ENCODE results near the gene ANKS1A.

The ANKS1A gene

GRCh38 chr6:35036828-35037663, 148.0 kb downstream of the ANKS1A start:
- no peaks in the 10 kb centered on the region for H3F3A ChIP-seq (ENCODE audit: low read depth)
- H3K4me1 ChIP-seq (ENCODE audit: insufficient read depth, low read length, poor library complexity, severe bottlenecking) = peaks cover 45% of the 10 kb centered on the region
- H3K79me2 ChIP-seq (ENCODE audit: insufficient read depth, low read length) = no peaks in the 10 kb centered on the region
- no peaks in the 10 kb centered on the region for H3K9me2 ChIP-seq (replicated peaks; ENCODE audit: low read depth, low read length)
- H3K4me2 ChIP-seq (ENCODE audit: low read depth, low read length, poor library complexity, severe bottlenecking) = peak overlapping the region; percentile 55
- no peak overlapping the region for H2AFZ ChIP-seq (ENCODE audit: low read length)
- TF ChIP-seq CTCF (conservative IDR thresholded peaks at IDR 0.05; ENCODE audit: low read length) (no peak), EZH2phosphoT487 (IDR thresholded peaks at IDR 0.05; ENCODE audit: borderline replicate concordance) (no peak)
- no peaks in the 10 kb centered on the region for H3K36me3 ChIP-seq (ENCODE audit: insufficient read depth, low read length)
- H3K27me3 ChIP-seq (ENCODE audit: insufficient read depth, low read length, poor library complexity, severe bottlenecking) = no peaks in the 10 kb centered on the region
- H4K20me1 ChIP-seq (ENCODE audit: insufficient read depth, low read length, poor library complexity, severe bottlenecking) = no peaks in the 10 kb centered on the region
- no peak overlapping the region for H3K4me3 ChIP-seq (ENCODE audit: low read length, poor library complexity, severe bottlenecking)
- H3K9ac ChIP-seq (ENCODE audit: low read depth, low read length, poor library complexity, severe bottlenecking) = peak overlapping the region; percentile 53
- no peaks in the 10 kb centered on the region for H3K9me3 ChIP-seq (ENCODE audit: insufficient read depth, low read depth, low read length)

- H3K4me3 ChIP-seq (ENCODE audit: low read length, poor library complexity, severe bottlenecking) = no peak overlapping the region
- peaks cover 50% of the 10 kb centered on the region for H3K4me1 ChIP-seq (ENCODE audit: insufficient read depth, low read length, poor library complexity, severe bottlenecking)
- no peaks in the 10 kb centered on the region for H3K79me2 ChIP-seq (ENCODE audit: insufficient read depth, low read length)
- H3K4me2 ChIP-seq (ENCODE audit: low read depth, low read length, poor library complexity, severe bottlenecking) = peak overlapping the region; percentile 4
- H3F3A ChIP-seq (ENCODE audit: low read depth) = no peaks in the 10 kb centered on the region
- H3K9me2 ChIP-seq (replicated peaks; ENCODE audit: low read depth, low read length) = no peaks in the 10 kb centered on the region
- peak overlapping the region; percentile 53 for H3K9ac ChIP-seq (ENCODE audit: low read depth, low read length, poor library complexity, severe bottlenecking)
- no peaks in the 10 kb centered on the region for H3K36me3 ChIP-seq (ENCODE audit: insufficient read depth, low read length)
- no peak overlapping the region for H2AFZ ChIP-seq (ENCODE audit: low read length)
- no peaks in the 10 kb centered on the region for H3K9me3 ChIP-seq (ENCODE audit: insufficient read depth, low read depth, low read length)
- H3K27me3 ChIP-seq (ENCODE audit: insufficient read depth, low read length, poor library complexity, severe bottlenecking) = no peaks in the 10 kb centered on the region
- H4K20me1 ChIP-seq (ENCODE audit: insufficient read depth, low read length, poor library complexity, severe bottlenecking) = no peaks in the 10 kb centered on the region
- TF ChIP-seq EZH2phosphoT487 (IDR thresholded peaks at IDR 0.05; ENCODE audit: borderline replicate concordance) = no peak
- no peak for TF ChIP-seq CTCF (conservative IDR thresholded peaks at IDR 0.05; ENCODE audit: low read length)
These were observed 148.6 kb downstream of the ANKS1A start for GRCh38 chr6:35037664-35038038.

GRCh38 chr6:35038076-35038475, 149.0 kb downstream of the ANKS1A start:
- Histone ChIP-seq H3K36me3 (ENCODE audit: insufficient read depth, low read length) (no peaks in the 10 kb centered on the region), H3K9me2 (replicated peaks; ENCODE audit: low read depth, low read length) (no peaks in the 10 kb centered on the region), H3K4me3 (ENCODE audit: low read length, poor library complexity, severe bottlenecking) (no peak overlapping the region), H3K9ac (ENCODE audit: low read depth, low read length, poor library complexity, severe bottlenecking) (no peak overlapping the region), H3K79me2 (ENCODE audit: insufficient read depth, low read length) (no peaks in the 10 kb centered on the region), H4K20me1 (ENCODE audit: insufficient read depth, low read length, poor library complexity, severe bottlenecking) (no peaks in the 10 kb centered on the region), H3K9me3 (ENCODE audit: insufficient read depth, low read depth, low read length) (no peaks in the 10 kb centered on the region), H3K27me3 (ENCODE audit: insufficient read depth, low read length, poor library complexity, severe bottlenecking) (no peaks in the 10 kb centered on the region), H3K4me1 (ENCODE audit: insufficient read depth, low read length, poor library complexity, severe bottlenecking) (peaks cover 55% of the 10 kb centered on the region), H3K4me2 (ENCODE audit: low read depth, low read length, poor library complexity, severe bottlenecking) (no peak overlapping the region), H3F3A (ENCODE audit: low read depth) (no peaks in the 10 kb centered on the region), H2AFZ (ENCODE audit: low read length) (no peak overlapping the region)
- TF ChIP-seq CTCF (conservative IDR thresholded peaks at IDR 0.05; ENCODE audit: low read length) (no peak), EZH2phosphoT487 (IDR thresholded peaks at IDR 0.05; ENCODE audit: borderline replicate concordance) (no peak)

All from Loucy (cell line).